Gastrocnemius medialis (tissue), 4 donors: ENCODE results near the gene ALKAL2. TPM values are rescaled to one million over a fixed set of nuclear protein-coding genes. Genes with fewer than 3 reads are reported as not detected.
"Not testable (repeated sequence)": the region's sequence is repeated elsewhere in the genome, so short reads cannot be mapped to it uniquely, and the experiment has no call there.

Source experiments
- ATAC-seq, 2 donors: fragments of 150-250 bp; one replicate each; pipeline ENCODE4 v1.9.1; 2016
- DNase-seq, 2 donors: peaks; one replicate each; pipeline ENCODE4 v3.0.0-alpha.2; 2019
- H3K27ac ChIP-seq, 4 donors: fragments of 200-600 bp; sonication (generic); 1 replicate in 1 of 4; 2 replicates in 3 of 4; pipeline ENCODE4 v1.5.1; 2016 to 2018; ENCODE audit warnings: mild to moderate bottlenecking in 2 of 4, moderate library complexity in 1 of 4
- H3K27me3 ChIP-seq, 3 donors: fragments of 200-600 bp; sonication (generic) in 2 of 3; 1 replicate in 1 of 3; 2 replicates in 2 of 3; pipeline versions ENCODE4 v1.5.1 to v1.6.0; 2016 to 2019; ENCODE audit warnings: mild to moderate bottlenecking in 1 of 3, moderate library complexity in 1 of 3
- H3K36me3 ChIP-seq, 2 donors: fragments of 200-600 bp; sonication (generic) in 1 of 2; one replicate each; pipeline ENCODE4 v1.5.1; 2017 to 2018
- H3K4me1 ChIP-seq, 2 donors: fragments of 200-600 bp; sonication (generic) in 1 of 2; one replicate each; pipeline ENCODE4 v1.5.1; 2016 to 2017; ENCODE audit warnings: mild to moderate bottlenecking in 2 of 2
- H3K4me3 ChIP-seq, 4 donors: fragments of 200-600 bp; sonication (generic) in 3 of 4; 1 replicate in 1 of 4; 2 replicates in 3 of 4; pipeline ENCODE4 v1.5.1; 2016 to 2019; ENCODE audit warnings: mild to moderate bottlenecking in 2 of 4
- H3K9me3 ChIP-seq, 3 donors: fragments of 200-600 bp; sonication (generic) in 2 of 3; 1 replicate in 1 of 3; 2 replicates in 2 of 3; pipeline ENCODE4 v1.5.1; 2016 to 2019
- CTCF ChIP-seq, 5 experiments: fragments of 450-650 bp in 3 of 5; fragments of 200-600 bp in 2 of 5; sonication (generic) in 2 of 5; IDR thresholded peaks in 4 of 5; conservative IDR thresholded peaks in 1 of 5; 1 replicate in 4 of 5; 2 replicates in 1 of 5; pipeline ENCODE4 v1.5.1; 2016 to 2019; ENCODE audit warnings: antibody characterized with exemption in 5 of 5, mild to moderate bottlenecking in 3 of 5, moderate library complexity in 3 of 5
- POLR2A ChIP-seq, 2 donors: fragments of 450-650 bp; IDR thresholded peaks; one replicate each; pipeline ENCODE4 v1.6.1; 2017; ENCODE audit warnings: antibody characterized with exemption in 2 of 2, mild to moderate bottlenecking in 2 of 2, moderate library complexity in 2 of 2
- in situ Hi-C, 4 donors: fragments of 200-750 bp; cut with MboI; loops; one replicate each; pipeline versions ENCODE4 v1.15.0 to v1.8.0; 2017; ENCODE audit warnings: low sequenced_read_pairs in 4 of 4
- intact Hi-C: fragments of 100-400 bp; cut with DNase I; formaldehyde crosslinking; loops from one replicate; pipeline ENCODE4 v1.15.1; 2023; ENCODE audit warnings: low total_unique reads
- total RNA-seq, 4 donors: library from RNA; depleted of rRNA; stranded (reverse); fragments of >200 nt; gene quantifications; one replicate each; pipeline versions ENCODE4 v1.1.0 to v1.2.3, GENCODE V29; 2016

Gene ALKAL2, protein sequence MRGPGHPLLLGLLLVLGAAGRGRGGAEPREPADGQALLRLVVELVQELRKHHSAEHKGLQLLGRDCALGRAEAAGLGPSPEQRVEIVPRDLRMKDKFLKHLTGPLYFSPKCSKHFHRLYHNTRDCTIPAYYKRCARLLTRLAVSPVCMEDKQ
- total RNA-seq: not detected

GRCh38 chr2:287911-288757 is at the start of gene ALKAL2:
Gene ALKAL2, minus strand, starts transcription at chr2:288091. Its CDS starts 256 bp downstream, at chr2:287835.
- peaks cover 21 to 35% (median 30%) of the 10 kb centered on the region in 3 donors for H3K27me3 ChIP-seq
- peaks cover 5 to 12% of the 10 kb centered on the region in 2 donors for H3K4me1 ChIP-seq
- intact Hi-C loops: no loop called here
- DNase-seq: no peak
- TF ChIP-seq POLR2A (IDR thresholded peaks at IDR 0.05) (no peak), CTCF (IDR thresholded peaks at IDR 0.05 in 4 of 5, conservative IDR thresholded peaks at IDR 0.05 in 1 of 5) (no peak)
- no peaks in the 10 kb centered on the region for H3K36me3 ChIP-seq
- ATAC-seq: no peak
- H3K4me3 ChIP-seq: peak within 1 kb of the TSS; percentile 36 to 54 (median 50)
- in situ Hi-C loops: no loop called here
- H3K9me3 ChIP-seq: no peaks in the 10 kb centered on the region
- no peak within 1 kb of the TSS for H3K27ac ChIP-seq

GRCh38 chr2:336949-337348 is 49.1 kb upstream of the ALKAL2 start:
- intact Hi-C loops, DNase-seq, in situ Hi-C loops: not testable (repeated sequence)

GRCh38 chr2:336360-336759 is 48.5 kb upstream of the ALKAL2 start:
- ATAC-seq: no peak
- TF ChIP-seq POLR2A (IDR thresholded peaks at IDR 0.05) (no peak), CTCF (IDR thresholded peaks at IDR 0.05 in 4 of 5, conservative IDR thresholded peaks at IDR 0.05 in 1 of 5) (no peak)
- Histone ChIP-seq H3K4me3 (no peak overlapping the region), H3K27me3 (no peaks in the 10 kb centered on the region), H3K36me3 (no peaks in the 10 kb centered on the region), H3K27ac (no peak overlapping the region), H3K4me1 (no peaks in the 10 kb centered on the region), H3K9me3 (peaks cover 0 to 8% (median 0%) of the 10 kb centered on the region in 3 donors)
- intact Hi-C loops (no loop called here), in situ Hi-C loops (no loop called here)
- no peak for DNase-seq

More at GRCh38 chr2:336949-337348, 49.1 kb upstream of the ALKAL2 start:
- ATAC-seq, H3K9me3 ChIP-seq, H3K27me3 ChIP-seq, H3K36me3 ChIP-seq, H3K27ac ChIP-seq, H3K4me3 ChIP-seq, H3K4me1 ChIP-seq: not testable (repeated sequence)

GRCh38 chr2:332592-332991 is 44.7 kb upstream of the ALKAL2 start:
- no peak for DNase-seq
- in situ Hi-C loops (no loop called here), intact Hi-C loops (no loop called here)
- no peak for ATAC-seq
- Histone ChIP-seq H3K27me3 (no peaks in the 10 kb centered on the region), H3K4me1 (no peaks in the 10 kb centered on the region), H3K27ac (no peak overlapping the region), H3K9me3 (peaks cover 0 to 8% (median 0%) of the 10 kb centered on the region in 3 donors), H3K4me3 (no peak overlapping the region), H3K36me3 (no peaks in the 10 kb centered on the region)
- TF ChIP-seq POLR2A (IDR thresholded peaks at IDR 0.05): no peak
- no peak for TF ChIP-seq CTCF (IDR thresholded peaks at IDR 0.05 in 4 of 5, conservative IDR thresholded peaks at IDR 0.05 in 1 of 5)

DNA sequence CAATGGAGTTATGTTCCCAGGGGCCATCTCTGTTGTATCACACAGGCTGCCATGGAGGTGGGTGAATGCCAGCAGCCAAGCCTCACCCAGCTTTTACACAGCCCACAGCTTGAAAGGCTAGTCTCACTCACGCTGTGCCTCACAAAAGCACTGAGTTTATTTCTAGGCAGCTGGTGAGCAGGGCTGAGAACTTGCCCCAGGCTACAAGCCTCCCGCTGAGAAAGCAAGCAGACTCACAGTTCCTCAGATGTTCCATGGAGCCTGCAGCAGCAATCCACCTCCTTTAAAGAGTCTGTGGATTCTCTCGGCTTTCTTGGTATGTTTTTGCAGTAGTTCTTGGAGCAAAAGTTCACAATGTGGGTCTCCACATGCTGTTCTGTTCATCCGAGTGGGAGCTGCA is 40.9 kb upstream of the ALKAL2 start:
- intact Hi-C loops (no loop called here), in situ Hi-C loops (no loop called here)
- no peak for TF ChIP-seq POLR2A (IDR thresholded peaks at IDR 0.05)
- no peak for TF ChIP-seq CTCF (IDR thresholded peaks at IDR 0.05 in 4 of 5, conservative IDR thresholded peaks at IDR 0.05 in 1 of 5)
- ATAC-seq (no peak), DNase-seq (no peak)
- Histone ChIP-seq H3K36me3 (no peaks in the 10 kb centered on the region), H3K27ac (no peak overlapping the region), H3K4me3 (no peak overlapping the region), H3K4me1 (no peaks in the 10 kb centered on the region), H3K9me3 (no peaks in the 10 kb centered on the region), H3K27me3 (no peaks in the 10 kb centered on the region)
